HUES48 (cell line): ENCODE results near the gene DNAJC5G.

Experiments used
- H3K27ac ChIP-seq: one replicate; pipeline ENCODE4 v1.7.0; 2013; ENCODE audit warnings: low read depth, low read length, inconsistent platforms
- H3K27me3 ChIP-seq: 2 replicates; pipeline ENCODE4 v1.6.1; 2013; ENCODE audit warnings: mild to moderate bottlenecking, low read length; ENCODE audit not compliant: control insufficient read depth, insufficient read depth
- H3K36me3 ChIP-seq: 2 replicates; pipeline ENCODE4 v1.6.1; 2013; ENCODE audit warnings: low read length; ENCODE audit not compliant: control insufficient read depth, insufficient read depth
- H3K4me1 ChIP-seq: 2 replicates; pipeline ENCODE4 v1.6.1; 2013; ENCODE audit warnings: mild to moderate bottlenecking, low read length; ENCODE audit not compliant: control insufficient read depth, insufficient read depth
- H3K4me3 ChIP-seq: 2 replicates; pipeline ENCODE4 v1.5.1; 2013; ENCODE audit warnings: mild to moderate bottlenecking, low read depth, low read length
- H3K9ac ChIP-seq: 2 replicates; pipeline ENCODE4 v1.6.1; 2013; ENCODE audit warnings: mild to moderate bottlenecking, low read depth, low read length, moderate library complexity
- H3K9me3 ChIP-seq: 2 replicates; pipeline ENCODE4 v1.6.1; 2013; ENCODE audit warnings: low read length; ENCODE audit not compliant: control insufficient read depth, insufficient read depth

The DNAJC5G gene

GRCh38 chr2:27241761-27242613 is 33.2 kb upstream of the DNAJC5G start:
- peaks cover 85% of the 10 kb centered on the region for H3K36me3 ChIP-seq
- no peak overlapping the region for H3K4me3 ChIP-seq
- no peak overlapping the region for H3K9ac ChIP-seq
- no peaks in the 10 kb centered on the region for H3K9me3 ChIP-seq
- no peak overlapping the region for H3K27ac ChIP-seq
- H3K4me1 ChIP-seq = no peaks in the 10 kb centered on the region
- no peaks in the 10 kb centered on the region for H3K27me3 ChIP-seq

- Histone ChIP-seq H3K4me3 (no peak overlapping the region), H3K9me3 (no peaks in the 10 kb centered on the region), H3K27me3 (no peaks in the 10 kb centered on the region), H3K27ac (no peak overlapping the region), H3K4me1 (no peaks in the 10 kb centered on the region), H3K9ac (no peak overlapping the region), H3K36me3 (peaks cover 79% of the 10 kb centered on the region)
These were observed 32.6 kb upstream of the DNAJC5G start for GRCh38 chr2:27242614-27242951.

- Histone ChIP-seq H3K36me3 (peaks cover 69% of the 10 kb centered on the region), H3K9ac (no peak overlapping the region)
These were observed 31.7 kb upstream of the DNAJC5G start for GRCh38 chr2:27243391-27244130.

GRCh38 chr2:27245116-27245515 is 30.1 kb upstream of the DNAJC5G start:
- no peaks in the 10 kb centered on the region for H3K9me3 ChIP-seq
- no peaks in the 10 kb centered on the region for H3K4me1 ChIP-seq
- H3K9ac ChIP-seq = no peak overlapping the region
- H3K4me3 ChIP-seq = no peak overlapping the region
- H3K27ac ChIP-seq = no peak overlapping the region
- H3K27me3 ChIP-seq = no peaks in the 10 kb centered on the region
- peaks cover 54% of the 10 kb centered on the region for H3K36me3 ChIP-seq

More at GRCh38 chr2:27243391-27244130, 31.7 kb upstream of the DNAJC5G start:
- Histone ChIP-seq H3K4me3 (no peak overlapping the region), H3K4me1 (no peaks in the 10 kb centered on the region), H3K9me3 (no peaks in the 10 kb centered on the region), H3K27ac (no peak overlapping the region), H3K27me3 (no peaks in the 10 kb centered on the region)

- Histone ChIP-seq H3K4me3 (no peak overlapping the region), H3K4me1 (peaks cover 4% of the 10 kb centered on the region; the same call in 1 of the 2 replicates), H3K9me3 (no peaks in the 10 kb centered on the region), H3K27ac (no peak overlapping the region), H3K9ac (no peak overlapping the region), H3K27me3 (no peaks in the 10 kb centered on the region), H3K36me3 (peaks cover 49% of the 10 kb centered on the region)
These were observed 29.6 kb upstream of the DNAJC5G start for GRCh38 chr2:27245626-27246025.

- Histone ChIP-seq H3K9ac (no peak overlapping the region), H3K4me1 (peaks cover 9% of the 10 kb centered on the region; the same call in 1 of the 2 replicates), H3K27me3 (peaks cover 8% of the 10 kb centered on the region), H3K36me3 (peaks cover 26% of the 10 kb centered on the region), H3K4me3 (no peak overlapping the region), H3K9me3 (no peaks in the 10 kb centered on the region), H3K27ac (no peak overlapping the region)
These were observed 27.3 kb upstream of the DNAJC5G start for GRCh38 chr2:27247893-27248292.

- H3K27ac ChIP-seq = no peak overlapping the region
- peaks cover 12% of the 10 kb centered on the region for H3K36me3 ChIP-seq
- no peaks in the 10 kb centered on the region for H3K9me3 ChIP-seq
- no peak overlapping the region for H3K4me3 ChIP-seq
- no peak overlapping the region for H3K9ac ChIP-seq
- H3K4me1 ChIP-seq = peaks cover 9% of the 10 kb centered on the region; the same call in 1 of the 2 replicates
- peaks cover 8% of the 10 kb centered on the region for H3K27me3 ChIP-seq
These were observed 25.9 kb upstream of the DNAJC5G start for GRCh38 chr2:27249159-27249890.

GRCh38 chr2:27249891-27250651 is 25.2 kb upstream of the DNAJC5G start:
- Histone ChIP-seq H3K27me3 (peaks cover 8% of the 10 kb centered on the region), H3K9ac (no peak overlapping the region), H3K9me3 (no peaks in the 10 kb centered on the region), H3K27ac (peak overlapping the region; percentile 3), H3K36me3 (peaks cover 5% of the 10 kb centered on the region; the same call in 1 of the 2 replicates), H3K4me3 (peak overlapping the region; percentile 45), H3K4me1 (peaks cover 9% of the 10 kb centered on the region; the same call in 1 of the 2 replicates)

- Histone ChIP-seq H3K4me1 (peaks cover 9% of the 10 kb centered on the region; the same call in 1 of the 2 replicates), H3K9ac (no peak overlapping the region), H3K27me3 (peaks cover 8% of the 10 kb centered on the region), H3K27ac (peak overlapping the region; percentile 3), H3K9me3 (no peaks in the 10 kb centered on the region), H3K4me3 (peak overlapping the region; percentile 45), H3K36me3 (no peaks in the 10 kb centered on the region)
These were observed 24.4 kb upstream of the DNAJC5G start for GRCh38 chr2:27250652-27251379.

GRCh38 chr2:27251766-27252165 is 23.5 kb upstream of the DNAJC5G start:
- Histone ChIP-seq H3K9ac (no peak overlapping the region), H3K4me1 (peaks cover 9% of the 10 kb centered on the region; the same call in 1 of the 2 replicates), H3K36me3 (0 out of 2 replicates have a peak, but pooled peaks cover 5% of the 10 kb centered on the region), H3K9me3 (no peaks in the 10 kb centered on the region), H3K27ac (no peak overlapping the region), H3K4me3 (no peak overlapping the region), H3K27me3 (peaks cover 8% of the 10 kb centered on the region)
